ENCODE data around the gene FEV.
"Not testable (repeated sequence)": the region's sequence is repeated elsewhere in the genome, so short reads cannot be mapped to it uniquely, and the experiment has no call there.

FEV gene

GRCh38 chr2:218963601-218964000 lies 21.4 kb downstream of the FEV start:
- DNase-seq = peak; percentile 47

DNA sequence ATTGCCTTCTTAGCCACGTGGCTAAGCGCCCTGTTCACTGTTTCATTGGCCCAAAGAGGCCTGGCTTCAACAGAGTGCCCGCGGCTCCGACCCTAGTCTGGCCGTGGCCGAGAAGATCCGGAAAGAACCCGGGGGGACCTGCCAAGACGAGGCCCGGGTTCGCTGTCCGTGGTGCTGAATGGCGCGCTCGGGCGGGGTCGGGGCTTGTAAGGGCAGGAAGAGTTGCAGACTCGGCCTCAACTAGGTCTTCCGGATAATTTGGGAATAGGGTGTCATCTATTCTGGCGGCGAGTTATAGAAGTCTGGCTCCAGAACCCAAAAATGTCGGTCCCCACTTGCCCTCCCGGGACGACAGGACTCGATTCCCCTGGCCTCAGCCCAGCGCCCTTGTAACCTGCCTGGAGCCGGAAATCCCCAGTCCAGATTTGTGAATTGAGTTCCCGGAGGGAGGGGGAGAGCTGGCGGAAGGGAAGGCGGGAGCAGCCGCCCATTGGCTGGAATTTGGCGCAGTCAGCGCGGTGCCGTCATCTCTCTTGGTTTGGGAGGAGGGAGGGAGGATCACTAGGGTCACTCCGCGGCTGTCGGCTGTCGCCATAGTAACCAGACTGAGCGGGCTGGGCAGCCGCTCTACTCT lies 22.0 kb downstream of the FEV start:
- DNase-seq = peak; percentile 96

DNA sequence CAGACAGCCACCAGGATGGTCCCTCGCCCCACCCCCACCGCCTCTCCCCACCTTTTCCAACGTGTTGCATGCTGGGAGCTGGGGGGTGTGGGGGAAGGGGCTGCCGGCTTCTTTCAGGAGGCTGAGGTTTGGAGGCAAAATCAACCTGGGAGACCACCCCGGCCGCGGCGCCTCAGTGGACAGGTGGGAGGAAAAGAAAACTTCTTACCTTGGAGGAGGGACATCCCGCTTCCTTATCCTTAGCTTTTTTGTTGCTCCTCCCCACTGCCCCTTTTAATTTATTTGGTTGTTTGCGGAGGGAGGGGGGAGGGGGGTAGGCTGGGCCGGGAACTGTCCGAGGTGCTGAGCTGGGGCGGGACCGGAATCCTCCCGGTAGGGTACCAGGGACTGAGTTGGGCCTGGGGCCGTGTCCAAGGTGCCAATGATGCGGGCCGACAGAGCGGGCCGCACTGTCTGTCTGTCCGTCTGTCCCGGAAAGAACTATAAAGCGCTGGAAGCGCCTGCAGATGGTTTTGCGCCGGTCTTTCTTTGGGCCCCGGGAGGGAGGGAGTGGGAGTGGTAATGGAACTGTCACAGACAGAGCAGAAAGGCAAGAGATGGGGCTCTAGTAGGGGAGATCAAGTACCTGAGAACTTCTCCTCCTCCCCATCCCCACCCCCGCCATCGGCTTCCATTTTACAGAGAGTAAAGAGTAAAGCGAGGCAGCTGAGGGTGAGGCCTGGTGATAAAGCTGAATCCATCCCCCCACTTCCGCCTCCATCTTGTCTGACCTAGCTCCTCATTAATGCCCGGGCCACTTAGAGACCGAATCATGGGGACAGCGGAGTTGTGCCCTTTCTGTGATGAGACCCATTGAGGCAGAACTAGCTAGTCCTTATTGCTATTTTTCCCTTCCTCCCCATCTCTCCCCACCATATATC lies 23.1 kb downstream of the FEV start:
- peak; percentile 81 for DNase-seq

DNA sequence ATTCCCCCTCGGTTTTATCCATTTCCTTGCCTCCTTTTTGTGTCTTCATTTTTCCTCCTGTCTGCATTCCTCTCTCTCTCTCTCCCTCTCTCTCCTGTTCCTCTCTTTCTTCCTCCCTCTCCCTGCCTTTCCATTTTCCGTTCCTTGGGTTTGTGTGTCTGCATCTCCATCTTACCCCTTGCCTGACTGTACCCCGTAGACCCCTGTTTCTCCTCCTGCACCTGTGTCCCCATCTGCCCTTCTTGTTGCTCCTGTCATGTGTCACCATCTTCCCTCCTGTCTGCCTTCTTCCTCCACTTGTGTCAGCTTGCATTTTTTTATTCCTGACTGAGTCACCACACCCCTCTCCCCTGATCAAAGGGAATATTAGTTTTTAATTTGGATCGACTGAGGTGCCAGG lies 23.8 kb downstream of the FEV start:
- no peak for DNase-seq

GRCh38 chr2:218960309-218961165 lies 24.4 kb downstream of the FEV start:
- DNase-seq = peak; percentile 68

DNA sequence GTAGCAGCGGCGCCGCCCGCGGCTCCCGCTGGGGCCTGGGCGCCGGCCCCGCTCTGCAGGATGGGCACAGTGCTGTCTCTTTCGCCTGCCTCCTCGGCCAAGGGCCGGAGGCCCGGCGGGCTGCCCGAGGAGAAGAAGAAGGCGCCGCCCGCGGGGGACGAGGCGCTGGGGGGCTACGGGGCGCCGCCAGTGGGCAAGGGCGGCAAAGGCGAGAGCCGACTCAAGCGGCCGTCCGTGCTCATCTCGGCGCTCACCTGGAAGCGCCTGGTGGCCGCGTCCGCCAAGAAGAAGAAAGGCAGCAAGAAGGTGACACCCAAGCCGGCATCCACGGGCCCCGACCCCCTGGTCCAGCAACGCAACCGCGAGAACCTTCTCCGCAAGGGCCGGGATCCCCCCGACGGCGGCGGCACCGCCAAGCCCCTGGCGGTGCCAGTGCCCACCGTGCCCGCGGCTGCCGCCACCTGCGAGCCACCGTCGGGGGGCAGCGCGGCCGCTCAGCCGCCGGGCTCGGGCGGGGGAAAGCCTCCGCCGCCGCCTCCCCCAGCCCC lies 25.1 kb downstream of the FEV start:
- no peak for DNase-seq

GRCh38 chr2:218959141-218959731 lies 25.7 kb downstream of the FEV start, which contains the start of gene CDK5R2:
CDK5R2 (plus strand) TSS chr2:218959666; CDS start chr2:218959821, 155 bp downstream.
- peak; percentile 94 for DNase-seq

DNA sequence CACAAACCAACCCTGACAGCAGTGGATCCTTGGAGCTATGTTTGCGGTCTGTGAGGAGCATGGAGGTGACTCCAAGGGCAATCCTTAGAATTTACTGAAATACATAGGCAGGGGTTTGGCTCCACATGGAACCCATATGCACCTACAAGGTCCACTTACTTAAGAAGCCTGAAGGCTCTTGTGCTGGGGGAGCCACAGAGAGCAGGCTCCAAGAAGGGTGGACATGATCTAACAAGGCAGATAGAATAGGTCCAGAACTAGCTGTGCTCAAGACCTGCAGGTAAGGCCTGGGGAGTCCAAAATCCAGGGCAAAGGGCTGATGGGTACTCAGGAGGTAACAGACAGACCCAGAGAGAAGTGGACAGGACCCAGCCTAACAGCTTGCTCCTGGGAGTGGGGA lies 26.7 kb downstream of the FEV start:
- no peak for DNase-seq

DNA sequence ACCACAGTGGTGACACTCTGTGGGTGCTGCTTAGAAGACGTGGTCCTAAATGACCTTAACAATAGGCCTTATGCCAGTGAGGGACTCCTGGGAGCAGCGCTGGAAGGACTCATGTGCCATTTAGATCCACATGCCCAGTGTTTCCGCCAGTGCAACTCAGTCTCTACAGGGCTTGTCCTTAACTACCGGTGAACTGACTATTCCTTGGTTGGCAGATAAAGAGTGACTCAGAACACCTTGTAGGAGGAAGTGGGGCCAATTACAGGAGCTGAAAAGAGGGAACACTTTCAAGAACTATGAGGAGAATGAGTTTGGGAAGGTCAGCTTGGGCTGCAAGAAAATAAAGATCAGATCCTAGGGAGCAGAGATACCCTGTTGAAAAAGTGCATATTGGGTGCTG lies 27.3 kb downstream of the FEV start:
- DNase-seq = no peak

DNA sequence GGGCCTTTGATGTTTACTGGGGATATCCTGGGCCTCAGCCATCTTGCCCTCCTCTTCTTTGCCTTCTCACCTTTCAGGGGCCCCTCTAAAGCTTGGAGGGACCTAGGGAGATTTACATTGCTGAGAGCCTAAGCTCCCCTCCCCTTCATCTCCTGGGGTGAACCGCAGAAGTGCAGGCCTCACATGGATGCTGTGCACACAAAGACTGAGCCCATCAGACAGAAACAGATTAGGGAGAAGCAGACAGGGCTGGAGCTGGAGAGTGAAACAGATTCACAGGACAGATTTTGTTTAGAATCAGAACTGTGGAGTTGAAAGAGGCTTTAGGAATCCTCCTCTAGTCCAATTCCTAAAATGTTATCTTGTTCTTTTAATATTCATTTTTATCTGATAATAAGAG lies 28.9 kb downstream of the FEV start:
- DNase-seq = no peak

- DNase-seq = no peak
Measured at GRCh38 chr2:218954541-218955300, 30.3 kb downstream of the FEV start.

DNA sequence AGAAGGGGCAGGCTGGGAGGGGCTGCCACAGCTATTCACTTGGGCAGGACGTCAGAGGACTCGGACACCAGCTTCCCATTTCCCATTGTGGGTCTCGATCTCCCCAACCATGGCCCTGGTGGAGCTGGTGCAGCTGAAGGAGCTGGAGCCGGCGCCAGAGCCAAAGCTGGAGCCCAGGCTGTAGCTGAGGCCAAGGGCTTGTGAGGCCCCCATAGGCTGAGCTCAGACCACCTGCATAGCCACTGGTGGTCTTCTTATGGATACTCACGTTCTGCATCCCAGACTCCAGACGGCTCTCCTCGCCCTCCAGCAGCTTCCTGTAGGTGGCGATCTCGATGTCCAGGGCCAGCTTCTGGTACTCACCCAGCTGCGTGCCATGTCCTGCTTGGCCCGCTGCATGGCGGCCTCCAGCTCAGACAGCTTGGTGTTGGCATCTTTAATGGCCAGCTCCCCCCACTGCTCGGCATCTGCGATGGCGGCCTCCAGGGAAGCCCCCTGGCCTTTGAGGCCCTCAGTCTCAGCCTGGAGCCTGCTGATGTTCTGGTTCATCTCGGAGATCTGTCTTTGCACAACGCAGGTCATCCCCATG lies 31.5 kb downstream of the FEV start:
- no peak for DNase-seq

DNA sequence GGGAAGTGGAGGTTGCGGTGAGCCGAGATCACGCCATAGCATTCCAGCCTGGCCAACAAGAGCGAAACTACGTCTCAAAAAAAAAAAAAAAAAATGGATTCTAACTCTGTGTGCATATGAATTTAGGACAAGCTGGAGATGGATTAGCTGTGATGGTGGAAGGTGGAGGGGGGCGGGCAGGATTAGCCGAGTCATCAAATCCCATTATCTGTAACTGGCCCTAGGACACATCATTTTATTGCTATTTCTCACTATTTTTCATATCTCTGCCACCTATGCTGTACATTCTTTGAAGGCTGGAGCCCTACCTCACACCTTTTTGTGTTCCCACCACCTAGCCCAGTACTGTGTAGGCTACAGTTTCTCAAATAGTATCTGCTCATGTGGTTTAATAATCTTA lies 32.8 kb downstream of the FEV start:
- DNase-seq = no peak

DNA sequence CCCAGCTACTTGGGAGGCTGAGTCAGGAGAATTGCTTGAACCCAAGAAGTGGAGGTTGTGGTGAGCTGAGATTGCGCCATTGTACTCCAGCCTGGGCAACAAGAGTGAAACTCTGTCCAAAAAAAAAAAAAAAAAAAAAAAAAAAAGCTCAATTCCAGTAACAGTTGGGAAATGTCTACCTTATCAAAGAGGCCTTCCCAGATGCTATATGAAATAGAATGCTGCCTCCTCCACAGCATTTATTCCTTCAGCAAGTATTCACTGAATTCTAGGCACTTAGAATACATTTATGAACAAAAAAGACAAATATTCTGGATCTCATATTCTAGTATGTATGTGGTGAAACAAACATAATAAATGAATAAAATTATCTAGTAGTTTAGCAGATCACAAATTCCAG lies 38.4 kb downstream of the FEV start:
- no peak for DNase-seq

DNA sequence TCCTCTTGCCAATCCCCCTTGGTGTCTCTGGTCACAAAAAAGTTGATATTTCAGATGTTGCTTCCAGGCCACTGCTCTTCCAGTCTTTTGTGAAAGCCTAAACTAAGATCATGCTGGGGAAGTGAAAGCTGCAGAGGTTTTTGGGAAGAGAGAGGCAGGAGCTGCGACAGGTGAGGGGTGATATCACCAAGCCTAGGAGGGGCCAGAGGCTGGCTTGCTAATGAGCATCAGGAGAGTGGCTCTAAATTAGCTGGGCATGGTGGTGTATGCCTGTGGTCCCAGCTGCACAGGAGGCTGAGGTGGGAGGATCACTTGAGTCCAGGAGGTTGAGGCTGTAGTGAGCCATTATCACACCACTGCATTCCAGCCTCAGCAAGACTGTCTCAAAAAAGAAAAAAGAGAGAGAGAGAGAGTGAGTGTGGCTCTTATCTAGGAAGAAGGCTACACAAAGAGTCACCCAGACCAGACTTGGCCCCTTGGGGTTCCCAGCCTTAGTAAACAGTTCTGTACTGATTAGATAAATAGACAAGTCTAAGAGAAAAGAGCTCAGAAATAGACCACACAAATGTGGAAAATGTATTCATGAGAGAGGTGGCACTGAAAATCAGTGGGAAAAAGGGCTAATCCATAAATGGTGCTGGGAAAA lies 40.1 kb downstream of the FEV start:
- DNase-seq = no peak

GRCh38 chr2:218931751-218932150 lies 53.2 kb downstream of the FEV start:
- not testable (repeated sequence) for DNase-seq

Measured in NCI-H69 (cell line).